Thymus (tissue), 11 donors: ENCODE data around the gene MCFD2. TPM values are rescaled to one million over a fixed set of nuclear protein-coding genes. Genes with fewer than 3 reads are reported as not detected.
"Not testable (repeated sequence)": the region's sequence is repeated elsewhere in the genome, so short reads cannot be mapped to it uniquely, and the experiment has no call there.

Experiments used
- DNase-seq, 9 donors: peaks; one replicate each; pipeline ENCODE4 v3.0.0-alpha.2; 2013; ENCODE audit warnings: low spot score in 9 of 9, low read depth in 6 of 9, missing footprints in 1 of 9
- H3K27ac ChIP-seq, 2 donors: one replicate each; pipeline ENCODE4 v1.5.1; 2013; ENCODE audit warnings: control low read depth in 1 of 2, low read depth in 1 of 2, low read length in 1 of 2, mild to moderate bottlenecking in 1 of 2, moderate library complexity in 1 of 2
- H3K27me3 ChIP-seq, 2 donors: one replicate each; pipeline ENCODE4 v1.5.1; 2013; ENCODE audit warnings: low read length in 1 of 2; ENCODE audit not compliant: control insufficient read depth in 2 of 2, insufficient read depth in 1 of 2
- H3K36me3 ChIP-seq, 2 donors: one replicate each; pipeline ENCODE4 v1.5.1; 2013; ENCODE audit warnings: low read length in 1 of 2, mild to moderate bottlenecking in 1 of 2, moderate library complexity in 1 of 2; ENCODE audit not compliant: control insufficient read depth in 2 of 2, insufficient read depth in 2 of 2
- H3K4me1 ChIP-seq, 2 donors: one replicate each; pipeline ENCODE4 v1.5.1; 2013; ENCODE audit warnings: low read length in 2 of 2; ENCODE audit not compliant: control insufficient read depth in 2 of 2, insufficient read depth in 2 of 2
- H3K4me3 ChIP-seq, 2 donors: one replicate each; pipeline ENCODE4 v1.5.1; 2013; ENCODE audit warnings: low read length in 2 of 2, control low read depth in 1 of 2, mild to moderate bottlenecking in 1 of 2
- H3K9me3 ChIP-seq, 2 donors: one replicate each; pipeline ENCODE4 v1.5.1; 2013; ENCODE audit warnings: low read length in 1 of 2, mild to moderate bottlenecking in 1 of 2; ENCODE audit not compliant: control insufficient read depth in 2 of 2, insufficient read depth in 1 of 2
- whole genome bisulfite sequencing: extraction: QIAGEN DNeasy Blood & Tissue Kit; methylation state at CpG from one replicate; pipeline ENCODE4 v1.1.7; 2013; 5-methylcytosine and 5-hydroxymethylcytosine counted together
- polyA plus RNA-seq: library from polyadenylated mRNA; stranded (reverse); fragments of 200-250 nt; gene quantifications from one replicate; pipeline ENCODE4 v1.2.3, GENCODE V29; 2013
- total RNA-seq: library from RNA; stranded (reverse); fragments of 120-200 nt; gene quantifications from one replicate; pipeline ENCODE4 v1.2.4, GENCODE V29; 2013
- donor health status: healthy.

MCFD2 gene
- total and polyA plus RNA-seq, 2 donors = 25.9 to 46.7 TPM

DNA sequence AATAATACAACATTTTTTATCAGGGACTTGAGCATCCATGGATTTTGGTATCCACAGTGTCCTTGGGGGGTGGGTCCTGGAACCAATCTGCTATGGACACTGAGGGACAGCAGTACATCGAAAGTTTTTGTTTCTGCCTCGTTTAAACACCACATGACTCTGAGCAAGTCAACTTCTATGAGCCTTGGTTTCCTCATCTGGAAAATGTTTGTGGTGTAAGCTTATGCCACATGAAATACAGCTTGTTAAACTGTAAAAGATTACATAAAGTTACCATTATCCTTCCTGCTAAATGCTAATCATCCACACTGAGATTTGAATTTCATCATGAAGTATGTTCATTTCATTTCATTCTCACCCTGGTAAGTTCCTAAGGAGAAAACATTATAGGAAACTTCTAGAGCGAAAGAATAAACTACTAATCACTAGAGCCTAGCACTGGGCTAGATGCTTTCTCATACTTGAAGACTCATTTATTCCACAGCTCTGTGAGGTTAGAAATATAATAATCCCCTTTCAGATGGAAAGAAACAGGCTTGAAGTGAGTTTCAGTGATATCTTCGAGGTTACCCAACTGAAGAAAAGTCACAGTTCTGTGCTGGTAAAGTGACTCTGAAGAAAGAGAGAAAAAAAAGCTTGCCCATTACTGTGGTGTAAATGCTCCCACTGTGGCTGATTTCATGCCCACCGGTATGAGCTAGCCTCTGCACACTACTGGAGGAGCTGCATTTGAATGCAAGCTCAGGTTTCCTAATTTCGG lies 29.2 kb downstream of the MCFD2 start:
- WGBS = 86% methylated on average over 6 of the region's 6 CpGs
- Histone ChIP-seq H3K36me3 (no peaks in the 10 kb centered on the region), H3K9me3 (no peaks in the 10 kb centered on the region), H3K27ac (no peak overlapping the region), H3K27me3 (no peaks in the 10 kb centered on the region), H3K4me1 (peaks cover 0 to 5% of the 10 kb centered on the region in 2 donors), H3K4me3 (no peak overlapping the region)
- DNase-seq = no peak

DNA sequence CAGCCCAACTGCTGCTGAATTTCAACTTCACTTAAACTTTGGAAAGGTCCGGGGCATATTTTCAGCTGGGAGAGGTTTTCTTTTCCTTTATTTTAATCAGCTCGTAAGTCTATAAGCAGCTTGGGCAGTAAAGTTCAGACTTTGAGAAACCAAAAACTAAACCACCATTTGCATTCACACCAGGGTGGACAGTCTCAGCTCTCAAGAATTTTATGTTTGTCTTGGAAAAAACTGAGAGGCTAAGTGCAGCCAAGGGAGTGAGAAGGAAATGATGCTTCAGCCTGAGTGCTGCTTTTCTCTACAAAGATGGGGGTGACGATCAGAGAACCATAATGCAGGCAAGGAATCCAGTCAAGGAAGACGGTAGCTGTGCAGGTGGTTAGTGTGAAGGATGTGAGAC lies 30.2 kb downstream of the MCFD2 start:
- no peak overlapping the region for H3K4me3 ChIP-seq
- no peaks in the 10 kb centered on the region for H3K27me3 ChIP-seq
- H3K36me3 ChIP-seq = no peaks in the 10 kb centered on the region
- H3K4me1 ChIP-seq = peaks cover 0 to 5% of the 10 kb centered on the region in 2 donors
- 90% methylated on average over 4 of the region's 4 CpGs for WGBS
- no peak overlapping the region for H3K27ac ChIP-seq
- no peak for DNase-seq
- H3K9me3 ChIP-seq = no peaks in the 10 kb centered on the region

DNA sequence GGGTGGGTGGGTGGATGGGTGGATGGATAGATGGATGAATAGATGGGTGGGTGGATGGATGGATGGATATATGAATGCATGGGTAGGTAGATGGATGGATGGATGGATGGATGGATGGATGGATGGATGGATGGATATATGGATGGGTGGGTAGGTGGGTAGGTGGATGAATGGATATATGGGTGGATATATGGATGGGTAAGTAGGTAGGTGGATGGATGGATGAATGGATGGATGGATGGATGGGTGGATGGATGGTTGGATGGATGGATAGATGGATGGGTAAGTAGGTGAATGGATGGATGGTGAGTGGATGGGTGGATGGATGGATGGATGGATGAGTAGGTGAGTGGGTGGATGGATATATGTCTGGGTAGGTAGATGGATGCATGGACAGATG lies 36.1 kb downstream of the MCFD2 start:
- Histone ChIP-seq H3K27ac (no peak overlapping the region), H3K36me3 (no peaks in the 10 kb centered on the region), H3K9me3 (peaks cover 0 to 5% of the 10 kb centered on the region in 2 donors), H3K4me1 (no peaks in the 10 kb centered on the region), H3K4me3 (no peak overlapping the region), H3K27me3 (no peaks in the 10 kb centered on the region)
- DNase-seq = no peak

GRCh38 chr2:46878886-46879285 lies 36.7 kb downstream of the MCFD2 start:
- peak overlapping the region in 1 of 2 donors; percentile 9 for H3K27ac ChIP-seq
- no peaks in the 10 kb centered on the region for H3K27me3 ChIP-seq

DNA sequence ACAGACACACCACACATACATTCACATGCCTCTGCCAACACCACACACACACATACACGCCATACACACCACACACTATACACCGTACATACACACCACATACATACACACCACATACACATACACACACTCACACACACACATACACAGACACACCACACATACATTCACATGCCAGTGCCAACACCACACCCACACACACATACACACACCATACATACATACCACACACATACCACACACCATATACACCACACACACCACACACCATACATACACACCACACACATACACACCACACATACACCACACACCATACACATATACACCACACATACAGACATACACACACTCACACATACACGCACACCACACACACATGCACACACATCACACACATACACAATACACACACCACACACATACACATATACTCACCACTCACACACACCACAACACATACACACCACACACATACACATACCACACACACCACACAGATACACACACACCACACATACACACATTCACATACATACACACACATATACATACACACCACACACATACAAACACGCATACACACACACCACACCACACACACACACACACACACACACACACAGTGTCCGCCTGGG lies 37.2 kb downstream of the MCFD2 start:
- no peak overlapping the region for H3K27ac ChIP-seq
- peaks cover 0 to 5% of the 10 kb centered on the region in 2 donors for H3K9me3 ChIP-seq
- no peaks in the 10 kb centered on the region for H3K27me3 ChIP-seq
- no peak for DNase-seq
- H3K4me1 ChIP-seq = no peaks in the 10 kb centered on the region
- no peaks in the 10 kb centered on the region for H3K36me3 ChIP-seq
- H3K4me3 ChIP-seq = no peak overlapping the region
- WGBS = 98% methylated on average over 5 of the region's 5 CpGs

More at GRCh38 chr2:46878886-46879285, 36.7 kb downstream of the MCFD2 start:
- Histone ChIP-seq H3K4me1 (no peaks in the 10 kb centered on the region), H3K4me3 (no peak overlapping the region), H3K36me3 (no peaks in the 10 kb centered on the region), H3K9me3 (peaks cover 0 to 5% of the 10 kb centered on the region in 2 donors)
- DNase-seq = no peak
- 91% methylated on average over 8 of the region's 8 CpGs for WGBS

DNA sequence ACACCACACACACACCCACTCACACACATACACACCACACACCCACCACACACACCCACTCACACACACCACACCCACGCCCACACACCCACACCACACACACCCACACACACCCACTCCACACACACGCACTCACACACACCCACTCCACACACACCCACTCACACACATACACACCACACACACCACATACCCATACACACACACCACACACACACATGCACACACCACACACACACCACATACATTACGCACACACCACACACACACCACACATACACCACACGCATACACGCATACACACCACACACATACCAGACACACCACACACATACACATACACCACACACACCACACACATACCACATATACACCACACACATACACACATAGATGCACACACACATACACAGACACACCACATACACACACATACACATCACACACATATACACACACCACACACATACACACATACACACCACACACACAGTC lies 37.9 kb downstream of the MCFD2 start:
- Histone ChIP-seq H3K27me3 (no peaks in the 10 kb centered on the region), H3K27ac (no peak overlapping the region), H3K9me3 (peaks cover 0 to 5% of the 10 kb centered on the region in 2 donors), H3K4me3 (no peak overlapping the region), H3K4me1 (no peaks in the 10 kb centered on the region), H3K36me3 (no peaks in the 10 kb centered on the region)
- no peak for DNase-seq
- 97% methylated on average over 5 of the region's 5 CpGs for WGBS

GRCh38 chr2:46876741-46877384 lies 38.7 kb downstream of the MCFD2 start:
- no peaks in the 10 kb centered on the region for H3K36me3 ChIP-seq
- DNase-seq = peak in 8 of 9 donors; percentile 17 to 72 (median 35)
- no peak overlapping the region for H3K27ac ChIP-seq
- peaks cover 0 to 5% of the 10 kb centered on the region in 2 donors for H3K9me3 ChIP-seq
- no peaks in the 10 kb centered on the region for H3K27me3 ChIP-seq
- H3K4me3 ChIP-seq = no peak overlapping the region
- H3K4me1 ChIP-seq = no peaks in the 10 kb centered on the region
- WGBS = 57% methylated on average over 11 of the region's 11 CpGs

DNA sequence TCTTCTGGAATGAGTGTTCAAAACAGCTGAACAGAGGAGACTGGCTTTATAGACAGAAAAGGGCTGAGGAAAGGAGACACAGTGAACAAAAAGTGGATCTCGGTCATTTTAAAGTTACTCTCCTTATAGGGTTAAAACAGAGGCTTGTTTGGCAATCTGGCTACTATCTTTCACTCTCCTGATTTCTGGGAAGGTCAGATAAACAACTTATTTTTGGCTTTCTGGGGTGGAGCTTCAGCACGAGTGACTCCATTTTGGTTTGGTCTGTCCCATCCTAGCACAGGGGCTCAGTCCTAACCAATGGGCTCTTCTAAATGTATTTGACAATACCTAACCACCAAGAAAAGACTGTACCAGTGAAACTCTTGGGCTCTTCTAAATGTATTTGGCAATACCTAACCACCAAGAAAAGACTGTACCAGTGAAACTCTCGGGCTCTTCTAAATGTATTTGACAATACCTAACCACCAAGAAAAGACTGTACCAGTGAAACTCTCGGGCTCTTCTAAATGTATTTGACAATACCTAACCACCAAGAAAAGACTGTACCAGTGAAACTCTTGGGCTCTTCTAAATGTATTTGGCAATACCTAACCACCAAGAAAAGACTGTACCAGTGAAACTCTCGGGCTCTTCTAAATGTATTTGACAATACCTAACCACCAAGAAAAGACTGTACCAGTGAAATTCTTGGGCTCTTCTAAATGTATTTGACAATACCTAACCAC lies 39.5 kb downstream of the MCFD2 start:
- not testable (repeated sequence) for H3K4me1 ChIP-seq, DNase-seq
- WGBS = 97% methylated on average over 5 of the region's 5 CpGs

More for the DNA sequence above, 39.5 kb downstream of the MCFD2 start:
- H3K4me3 ChIP-seq, H3K27me3 ChIP-seq, H3K36me3 ChIP-seq, H3K27ac ChIP-seq, H3K9me3 ChIP-seq: not testable (repeated sequence)
